ENCODE results near the gene WBP4. TPM values are rescaled to one million over a fixed set of nuclear protein-coding genes. Genes with fewer than 3 reads are reported as not detected.

Gene WBP4
- total and polyA plus RNA-seq, 9 of the 15 experiments (the other 6 are each of a cell fraction or from before 2014, with no cell fraction given), result 5.5 to 12.2 (median 7.9) TPM

DNA sequence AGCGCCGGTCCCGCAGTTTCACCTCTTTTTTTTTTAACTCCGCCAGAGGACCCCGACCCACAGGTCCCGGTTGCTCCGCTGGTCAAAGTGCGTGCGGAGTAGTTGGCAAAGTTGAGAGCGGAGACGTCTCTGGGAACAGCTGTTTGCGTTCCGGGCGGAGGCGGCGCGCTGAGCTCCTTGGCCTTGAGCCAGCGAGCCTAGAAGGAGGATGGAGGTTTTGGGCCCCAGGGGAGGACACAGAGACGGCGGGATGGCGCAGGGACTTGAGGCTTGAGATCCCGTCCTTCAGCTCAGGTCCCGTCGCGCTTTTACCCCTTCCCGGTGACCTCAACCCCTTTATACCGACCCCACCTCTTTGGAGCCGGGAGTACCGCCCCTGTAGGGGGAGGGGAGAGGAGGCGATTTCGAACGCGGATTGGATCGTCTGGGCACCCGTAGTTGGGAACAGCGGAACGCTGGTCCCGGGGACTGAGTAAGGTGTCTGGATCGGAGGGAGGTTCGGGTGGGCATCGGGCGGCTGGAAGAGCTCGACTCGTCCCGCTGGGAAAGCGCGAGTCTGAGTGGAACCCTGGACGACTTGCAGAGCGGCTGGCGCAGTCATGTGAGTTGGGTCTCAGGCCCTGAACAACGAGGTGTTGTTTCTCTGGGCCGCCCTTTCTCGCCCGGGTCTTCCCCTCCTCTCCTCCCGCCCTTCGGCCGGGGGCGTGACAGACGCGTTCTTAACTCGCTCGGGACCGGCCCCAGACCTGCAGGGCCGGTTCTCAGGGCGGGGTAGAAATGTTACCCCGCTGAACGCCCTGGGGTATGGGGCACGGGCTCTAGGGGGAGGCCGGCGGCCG is at the start of gene WBP4 (continued):
- TF ChIP-seq, protein P1, sequence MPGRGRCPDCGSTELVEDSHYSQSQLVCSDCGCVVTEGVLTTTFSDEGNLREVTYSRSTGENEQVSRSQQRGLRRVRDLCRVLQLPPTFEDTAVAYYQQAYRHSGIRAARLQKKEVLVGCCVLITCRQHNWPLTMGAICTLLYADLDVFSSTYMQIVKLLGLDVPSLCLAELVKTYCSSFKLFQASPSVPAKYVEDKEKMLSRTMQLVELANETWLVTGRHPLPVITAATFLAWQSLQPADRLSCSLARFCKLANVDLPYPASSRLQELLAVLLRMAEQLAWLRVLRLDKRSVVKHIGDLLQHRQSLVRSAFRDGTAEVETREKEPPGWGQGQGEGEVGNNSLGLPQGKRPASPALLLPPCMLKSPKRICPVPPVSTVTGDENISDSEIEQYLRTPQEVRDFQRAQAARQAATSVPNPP (IDR thresholded peaks at IDR 0.05; ENCODE audit: borderline replicate concordance, insufficient read depth, insufficient read length), result no peak
- TF ChIP-seq ZNF644 (tag; IDR thresholded peaks at IDR 0.05; ENCODE audit: low read depth), result no peak
- TF ChIP-seq, protein P2, sequence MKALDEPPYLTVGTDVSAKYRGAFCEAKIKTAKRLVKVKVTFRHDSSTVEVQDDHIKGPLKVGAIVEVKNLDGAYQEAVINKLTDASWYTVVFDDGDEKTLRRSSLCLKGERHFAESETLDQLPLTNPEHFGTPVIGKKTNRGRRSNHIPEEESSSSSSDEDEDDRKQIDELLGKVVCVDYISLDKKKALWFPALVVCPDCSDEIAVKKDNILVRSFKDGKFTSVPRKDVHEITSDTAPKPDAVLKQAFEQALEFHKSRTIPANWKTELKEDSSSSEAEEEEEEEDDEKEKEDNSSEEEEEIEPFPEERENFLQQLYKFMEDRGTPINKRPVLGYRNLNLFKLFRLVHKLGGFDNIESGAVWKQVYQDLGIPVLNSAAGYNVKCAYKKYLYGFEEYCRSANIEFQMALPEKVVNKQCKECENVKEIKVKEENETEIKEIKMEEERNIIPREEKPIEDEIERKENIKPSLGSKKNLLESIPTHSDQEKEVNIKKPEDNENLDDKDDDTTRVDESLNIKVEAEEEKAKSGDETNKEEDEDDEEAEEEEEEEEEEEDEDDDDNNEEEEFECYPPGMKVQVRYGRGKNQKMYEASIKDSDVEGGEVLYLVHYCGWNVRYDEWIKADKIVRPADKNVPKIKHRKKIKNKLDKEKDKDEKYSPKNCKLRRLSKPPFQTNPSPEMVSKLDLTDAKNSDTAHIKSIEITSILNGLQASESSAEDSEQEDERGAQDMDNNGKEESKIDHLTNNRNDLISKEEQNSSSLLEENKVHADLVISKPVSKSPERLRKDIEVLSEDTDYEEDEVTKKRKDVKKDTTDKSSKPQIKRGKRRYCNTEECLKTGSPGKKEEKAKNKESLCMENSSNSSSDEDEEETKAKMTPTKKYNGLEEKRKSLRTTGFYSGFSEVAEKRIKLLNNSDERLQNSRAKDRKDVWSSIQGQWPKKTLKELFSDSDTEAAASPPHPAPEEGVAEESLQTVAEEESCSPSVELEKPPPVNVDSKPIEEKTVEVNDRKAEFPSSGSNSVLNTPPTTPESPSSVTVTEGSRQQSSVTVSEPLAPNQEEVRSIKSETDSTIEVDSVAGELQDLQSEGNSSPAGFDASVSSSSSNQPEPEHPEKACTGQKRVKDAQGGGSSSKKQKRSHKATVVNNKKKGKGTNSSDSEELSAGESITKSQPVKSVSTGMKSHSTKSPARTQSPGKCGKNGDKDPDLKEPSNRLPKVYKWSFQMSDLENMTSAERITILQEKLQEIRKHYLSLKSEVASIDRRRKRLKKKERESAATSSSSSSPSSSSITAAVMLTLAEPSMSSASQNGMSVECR (CRISPR knock-in tag; IDR thresholded peaks at IDR 0.05), result peak; percentile 83; the same call in 1 of the 2 replicates
- TF ChIP-seq TGIF2 (CRISPR knock-in tag; IDR thresholded peaks at IDR 0.05), result no peak
- TF ChIP-seq ETS2 (tag; IDR thresholded peaks at IDR 0.05; ENCODE audit: borderline replicate concordance, poor library complexity, severe bottlenecking), result no peak
- TF ChIP-seq, protein P3, sequence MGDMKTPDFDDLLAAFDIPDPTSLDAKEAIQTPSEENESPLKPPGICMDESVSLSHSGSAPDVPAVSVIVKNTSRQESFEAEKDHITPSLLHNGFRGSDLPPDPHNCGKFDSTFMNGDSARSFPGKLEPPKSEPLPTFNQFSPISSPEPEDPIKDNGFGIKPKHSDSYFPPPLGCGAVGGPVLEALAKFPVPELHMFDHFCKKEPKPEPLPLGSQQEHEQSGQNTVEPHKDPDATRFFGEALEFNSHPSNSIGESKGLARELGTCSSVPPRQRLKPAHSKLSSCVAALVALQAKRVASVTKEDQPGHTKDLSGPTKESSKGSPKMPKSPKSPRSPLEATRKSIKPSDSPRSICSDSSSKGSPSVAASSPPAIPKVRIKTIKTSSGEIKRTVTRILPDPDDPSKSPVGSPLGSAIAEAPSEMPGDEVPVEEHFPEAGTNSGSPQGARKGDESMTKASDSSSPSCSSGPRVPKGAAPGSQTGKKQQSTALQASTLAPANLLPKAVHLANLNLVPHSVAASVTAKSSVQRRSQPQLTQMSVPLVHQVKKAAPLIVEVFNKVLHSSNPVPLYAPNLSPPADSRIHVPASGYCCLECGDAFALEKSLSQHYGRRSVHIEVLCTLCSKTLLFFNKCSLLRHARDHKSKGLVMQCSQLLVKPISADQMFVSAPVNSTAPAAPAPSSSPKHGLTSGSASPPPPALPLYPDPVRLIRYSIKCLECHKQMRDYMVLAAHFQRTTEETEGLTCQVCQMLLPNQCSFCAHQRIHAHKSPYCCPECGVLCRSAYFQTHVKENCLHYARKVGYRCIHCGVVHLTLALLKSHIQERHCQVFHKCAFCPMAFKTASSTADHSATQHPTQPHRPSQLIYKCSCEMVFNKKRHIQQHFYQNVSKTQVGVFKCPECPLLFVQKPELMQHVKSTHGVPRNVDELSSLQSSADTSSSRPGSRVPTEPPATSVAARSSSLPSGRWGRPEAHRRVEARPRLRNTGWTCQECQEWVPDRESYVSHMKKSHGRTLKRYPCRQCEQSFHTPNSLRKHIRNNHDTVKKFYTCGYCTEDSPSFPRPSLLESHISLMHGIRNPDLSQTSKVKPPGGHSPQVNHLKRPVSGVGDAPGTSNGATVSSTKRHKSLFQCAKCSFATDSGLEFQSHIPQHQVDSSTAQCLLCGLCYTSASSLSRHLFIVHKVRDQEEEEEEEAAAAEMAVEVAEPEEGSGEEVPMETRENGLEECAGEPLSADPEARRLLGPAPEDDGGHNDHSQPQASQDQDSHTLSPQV (IDR thresholded peaks at IDR 0.05), result no peak
- peak; percentile 57 for TF ChIP-seq HDAC3 (IDR thresholded peaks at IDR 0.05; ENCODE audit: borderline replicate concordance, partially characterized antibody)
- 0 out of 2 replicates have a peak, but pooled peaks have one; percentile 49 for TF ChIP-seq SREBF2 (CRISPR knock-in tag; IDR thresholded peaks at IDR 0.05)
- TF ChIP-seq CREB3L1 (IDR thresholded peaks at IDR 0.05; ENCODE audit: borderline replicate concordance, low read depth), result peak; percentile 96; the same call in 1 of the 2 replicates
- TF ChIP-seq NFE2L1 (tag; IDR thresholded peaks at IDR 0.05; ENCODE audit: borderline replicate concordance, low read depth), result no peak
- TF ChIP-seq POLR2A (conservative IDR thresholded peaks at IDR 0.05), result peak; percentile 73
- TF ChIP-seq, protein P4, sequence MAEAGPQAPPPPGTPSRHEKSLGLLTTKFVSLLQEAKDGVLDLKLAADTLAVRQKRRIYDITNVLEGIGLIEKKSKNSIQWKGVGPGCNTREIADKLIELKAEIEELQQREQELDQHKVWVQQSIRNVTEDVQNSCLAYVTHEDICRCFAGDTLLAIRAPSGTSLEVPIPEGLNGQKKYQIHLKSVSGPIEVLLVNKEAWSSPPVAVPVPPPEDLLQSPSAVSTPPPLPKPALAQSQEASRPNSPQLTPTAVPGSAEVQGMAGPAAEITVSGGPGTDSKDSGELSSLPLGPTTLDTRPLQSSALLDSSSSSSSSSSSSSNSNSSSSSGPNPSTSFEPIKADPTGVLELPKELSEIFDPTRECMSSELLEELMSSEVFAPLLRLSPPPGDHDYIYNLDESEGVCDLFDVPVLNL (CRISPR knock-in tag; IDR thresholded peaks at IDR 0.05; ENCODE audit: low read depth), result no peak; the same call in 1 of the 2 replicates

Measured in K562 (cell line).